ENCODE results near the gene SMG7. TPM values are rescaled to one million over a fixed set of nuclear protein-coding genes. Genes with fewer than 3 reads are reported as not detected.

SMG7 gene
- total and polyA plus RNA-seq, 2 donors (not counting 3 experiments of a cell fraction or from before 2014, with no cell fraction given): 25.4 to 47.1 TPM

DNA sequence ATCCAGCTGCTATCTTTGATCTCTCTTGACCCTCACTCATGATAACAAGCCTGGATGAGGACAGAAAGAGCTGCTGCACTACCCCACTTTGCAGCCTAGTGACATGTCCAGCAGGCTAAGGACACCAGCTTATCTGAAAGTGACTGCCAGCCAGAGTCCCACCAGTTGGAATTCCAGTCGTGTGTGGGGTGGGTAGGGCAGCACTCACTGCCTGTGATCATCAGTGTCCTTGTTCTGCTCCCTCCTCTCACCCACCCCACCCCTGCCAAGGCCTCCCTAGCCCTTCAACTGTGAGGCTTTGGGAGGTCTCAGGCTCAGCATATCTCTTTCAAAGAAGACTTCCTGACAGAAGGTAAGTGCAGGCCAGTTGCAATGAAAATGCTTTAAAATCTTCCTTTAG lies 38.6 kb upstream of the SMG7 start:
- Histone ChIP-seq H3K4me1 (ENCODE audit: control insufficient read depth, extremely low read depth, insufficient read depth, low read length) (no peaks in the 10 kb centered on the region), H3K9me3 (replicated peaks; ENCODE audit: control insufficient read depth, insufficient read depth, low read length) (no peaks in the 10 kb centered on the region), H3K36me3 (ENCODE audit: control insufficient read depth in 2 of 2, extremely low read depth in 1 of 2, insufficient read depth in 2 of 2, low read length in 2 of 2) (no peaks in the 10 kb centered on the region), H3K4me3 (replicated peaks in 1 of 3; ENCODE audit: insufficient read depth in 1 of 3, low read depth in 1 of 3, low read length in 3 of 3) (no peak overlapping the region), H3K9me1 (replicated peaks; ENCODE audit: control insufficient read depth, extremely low read depth, insufficient read depth, low read length) (no peaks in the 10 kb centered on the region), H3K27ac (ENCODE audit: insufficient read depth, low read depth, low read length) (no peak overlapping the region), H3K4me2 (ENCODE audit: insufficient read depth, low read length) (no peak overlapping the region), H4K20me1 (replicated peaks; ENCODE audit: control insufficient read depth, extremely low read depth, insufficient read depth, low read length) (no peaks in the 10 kb centered on the region), H3K79me2 (ENCODE audit: control insufficient read depth, insufficient read depth, low read length) (no peaks in the 10 kb centered on the region), H3K9ac (replicated peaks; ENCODE audit: extremely low read depth, insufficient read depth, low read length) (no peak overlapping the region), H3K27me3 (ENCODE audit: control insufficient read depth in 2 of 2, insufficient read depth in 2 of 2, low read length in 2 of 2) (peaks cover 0 to 10% of the 10 kb centered on the region in 2 experiments), H2AFZ (ENCODE audit: low read depth, low read length) (no peak overlapping the region)
- dilution Hi-C loops (cut with MboI; ENCODE audit: extremely low pct_ligation_motif_present, low sequenced_read_pairs): no loop called here
- no peak for TF ChIP-seq POLR2A (IDR thresholded peaks at IDR 0.05; ENCODE audit: low read depth, low read length)
- no peak for TF ChIP-seq GATA2 (IDR thresholded peaks at IDR 0.05; ENCODE audit: insufficient read depth, insufficient read length, low read depth, low read length)
- TF ChIP-seq, protein P1, sequence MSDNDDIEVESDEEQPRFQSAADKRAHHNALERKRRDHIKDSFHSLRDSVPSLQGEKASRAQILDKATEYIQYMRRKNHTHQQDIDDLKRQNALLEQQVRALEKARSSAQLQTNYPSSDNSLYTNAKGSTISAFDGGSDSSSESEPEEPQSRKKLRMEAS (IDR thresholded peaks at IDR 0.05; ENCODE audit: insufficient read depth, insufficient read length): no peak
- TF ChIP-seq POLR2AphosphoS5 (IDR thresholded peaks at IDR 0.05; ENCODE audit: insufficient read depth, low read depth, low read length): no peak
- TF ChIP-seq EZH2 (IDR thresholded peaks at IDR 0.05; ENCODE audit: borderline replicate concordance, low read depth, low read length, severe bottlenecking): no peak
- TF ChIP-seq MYC (IDR thresholded peaks at IDR 0.05; ENCODE audit: low read depth, low read length): no peak
- no peak for TF ChIP-seq JUN (IDR thresholded peaks at IDR 0.05; ENCODE audit: borderline replicate concordance, insufficient read depth, insufficient read length, low read depth)
- TF ChIP-seq, protein P2, sequence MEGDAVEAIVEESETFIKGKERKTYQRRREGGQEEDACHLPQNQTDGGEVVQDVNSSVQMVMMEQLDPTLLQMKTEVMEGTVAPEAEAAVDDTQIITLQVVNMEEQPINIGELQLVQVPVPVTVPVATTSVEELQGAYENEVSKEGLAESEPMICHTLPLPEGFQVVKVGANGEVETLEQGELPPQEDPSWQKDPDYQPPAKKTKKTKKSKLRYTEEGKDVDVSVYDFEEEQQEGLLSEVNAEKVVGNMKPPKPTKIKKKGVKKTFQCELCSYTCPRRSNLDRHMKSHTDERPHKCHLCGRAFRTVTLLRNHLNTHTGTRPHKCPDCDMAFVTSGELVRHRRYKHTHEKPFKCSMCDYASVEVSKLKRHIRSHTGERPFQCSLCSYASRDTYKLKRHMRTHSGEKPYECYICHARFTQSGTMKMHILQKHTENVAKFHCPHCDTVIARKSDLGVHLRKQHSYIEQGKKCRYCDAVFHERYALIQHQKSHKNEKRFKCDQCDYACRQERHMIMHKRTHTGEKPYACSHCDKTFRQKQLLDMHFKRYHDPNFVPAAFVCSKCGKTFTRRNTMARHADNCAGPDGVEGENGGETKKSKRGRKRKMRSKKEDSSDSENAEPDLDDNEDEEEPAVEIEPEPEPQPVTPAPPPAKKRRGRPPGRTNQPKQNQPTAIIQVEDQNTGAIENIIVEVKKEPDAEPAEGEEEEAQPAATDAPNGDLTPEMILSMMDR (IDR thresholded peaks at IDR 0.05; ENCODE audit: extremely low read depth in 1 of 2, insufficient read depth in 1 of 2, low read depth in 1 of 2, low read length in 2 of 2): no peak
- TF ChIP-seq FOS (IDR thresholded peaks at IDR 0.05; ENCODE audit: borderline replicate concordance, insufficient read depth, low read length): no peak
- intact Hi-C loops (cut with micrococcal nuclease): no loop called here
- FAIRE-seq (no peak), DNase-seq (ENCODE audit: low read depth, low spot score) (no peak)
- ChIA-PET POLR2A (no interaction called here), CTCF (interaction anchor here (0.6 to 1.3 kb wide), 3 partner anchors 11 to 47 kb away, joined by 3 to 4 read pairs (median 3); no protein-coding TSS in a partner anchor)
- BruUV-seq (replicated peaks): no TSS peak
